Erythroblast (primary cell): ENCODE results near the gene ZNRF1.

Source experiments
- GATA1 ChIP-seq: IDR thresholded peaks from 2 replicates; pipeline ENCODE4 v1.6.1; 2011; ENCODE audit warnings: low read depth, mild to moderate bottlenecking, control low read depth, low read length, moderate library complexity
- POLR2A ChIP-seq: IDR thresholded peaks from 2 replicates; pipeline ENCODE4 v1.6.1; 2011; ENCODE audit warnings: mild to moderate bottlenecking, low read length

DNA sequence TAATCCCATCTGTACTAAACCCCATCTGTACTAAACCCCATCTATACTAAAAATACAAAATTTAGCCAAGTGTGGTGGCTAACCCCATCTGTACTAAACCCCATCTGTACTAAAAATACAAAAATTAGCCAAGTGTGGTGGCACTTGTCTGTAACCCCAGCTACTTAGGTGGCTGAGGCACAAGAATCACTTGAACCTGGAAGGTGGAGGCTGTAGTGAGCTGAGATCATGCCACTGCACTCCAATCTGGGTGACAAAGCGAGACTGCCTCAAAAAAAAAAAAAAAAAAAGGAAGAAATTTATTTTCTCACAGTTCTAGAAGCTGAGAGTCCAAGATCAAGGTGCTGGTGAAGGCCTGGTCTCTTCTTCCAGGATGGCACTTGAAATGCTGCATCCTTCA, 161.6 kb downstream of the ZNRF1 start:
- TF ChIP-seq POLR2A: no peak
- no peak for TF ChIP-seq GATA1
